Measurements from ENCODE around the gene ADD1. TPM values are rescaled to one million over a fixed set of nuclear protein-coding genes. Genes with fewer than 3 reads are reported as not detected.

ADD1 gene
- total and polyA plus RNA-seq, 7 donors: 124 to 224 (median 176) TPM

- TF ChIP-seq CTCF (IDR thresholded peaks at IDR 0.05): no peak
- WGBS, 3 donors: 18 to 25% (median 19%) methylated on average over 7 of the region's 7 CpGs
- no peaks in the 10 kb centered on the region for H3K9me3 ChIP-seq
- H3K4me1 ChIP-seq: peaks cover 76% of the 10 kb centered on the region
- no peak overlapping the region for H3K4me3 ChIP-seq
- H3K36me3 ChIP-seq (ENCODE audit: insufficient read depth in 1 of 2, low read depth in 1 of 2): peaks cover 3 to 11% of the 10 kb centered on the region in 2 donors
- H3K27me3 ChIP-seq (ENCODE audit: insufficient read depth in 3 of 3, low read length in 2 of 3): no peaks in the 10 kb centered on the region
- ATAC-seq: peak in 2 of 4 donors; percentile 22 to 31
- intact Hi-C loops (cut with DNase I): no loop called here
- peak overlapping the region; percentile 54 for H3K27ac ChIP-seq
- peak; percentile 31 to 66 for DNase-seq
Observed at GRCh38 chr4:2852481-2852921, 8.9 kb downstream of the ADD1 start.

GRCh38 chr4:2855584-2855983 is 11.9 kb downstream of the ADD1 start:
- Histone ChIP-seq H3K27me3 (ENCODE audit: insufficient read depth in 3 of 3, low read length in 2 of 3) (no peaks in the 10 kb centered on the region), H3K27ac (peak overlapping the region; percentile 81), H3K36me3 (ENCODE audit: insufficient read depth in 1 of 2, low read depth in 1 of 2) (peaks cover 3 to 11% of the 10 kb centered on the region in 2 donors), H3K4me3 (peak overlapping the region; percentile 23), H3K9me3 (no peaks in the 10 kb centered on the region), H3K4me1 (peaks cover 82% of the 10 kb centered on the region)
- ATAC-seq (peak in 1 of 4 donors; percentile 21), DNase-seq (no peak)
- intact Hi-C loops (cut with DNase I): no loop called here
- WGBS, 3 donors: 66 to 81% (median 68%) methylated on average over 5 of the region's 5 CpGs
- no peak for TF ChIP-seq CTCF (IDR thresholded peaks at IDR 0.05)

GRCh38 chr4:2856266-2856665 is 12.6 kb downstream of the ADD1 start:
- intact Hi-C loops (cut with DNase I): no loop called here
- Histone ChIP-seq H3K4me1 (peaks cover 86% of the 10 kb centered on the region), H3K9me3 (no peaks in the 10 kb centered on the region), H3K36me3 (ENCODE audit: insufficient read depth in 1 of 2, low read depth in 1 of 2) (peaks cover 3 to 11% of the 10 kb centered on the region in 2 donors), H3K4me3 (peak overlapping the region; percentile 23), H3K27ac (peak overlapping the region; percentile 81), H3K27me3 (ENCODE audit: insufficient read depth in 3 of 3, low read length in 2 of 3) (no peaks in the 10 kb centered on the region)
- DNase-seq: no peak
- 86 to 94% (median 88%) methylated on average over 3 of the region's 3 CpGs for WGBS, 3 donors
- no peak for TF ChIP-seq CTCF (IDR thresholded peaks at IDR 0.05)
- ATAC-seq: no peak

- ATAC-seq (no peak), DNase-seq (no peak)
- Histone ChIP-seq H3K27me3 (ENCODE audit: insufficient read depth in 3 of 3, low read length in 2 of 3) (no peaks in the 10 kb centered on the region), H3K36me3 (ENCODE audit: insufficient read depth in 1 of 2, low read depth in 1 of 2) (peaks cover 3 to 11% of the 10 kb centered on the region in 2 donors), H3K4me1 (peaks cover 89% of the 10 kb centered on the region), H3K9me3 (no peaks in the 10 kb centered on the region), H3K4me3 (no peak overlapping the region), H3K27ac (peak overlapping the region; percentile 81)
- no peak for TF ChIP-seq CTCF (IDR thresholded peaks at IDR 0.05)
- WGBS, 3 donors: 81 to 89% (median 81%) methylated on average over 5 of the region's 5 CpGs
- intact Hi-C loops (cut with DNase I): no loop called here
Observed at GRCh38 chr4:2857349-2857927, 13.8 kb downstream of the ADD1 start.
